22Rv1 (cell line): Measurements from ENCODE around the gene CMIP.

Source experiments
- H3K27ac ChIP-seq: fragments of 450-650 bp; 2 replicates; pipeline ENCODE4 v1.5.1; 2017
- ZFX ChIP-seq: fragments of 450-650 bp; IDR thresholded peaks from 2 replicates; pipeline ENCODE4 v1.6.1; 2017; ENCODE audit warnings: antibody characterized with exemption, borderline replicate concordance
- TF ChIP-seq, protein P1 (sequence below): fragments of 450-650 bp; IDR thresholded peaks from 2 replicates; pipeline ENCODE4 v1.5.1; 2017; ENCODE audit warnings: mild to moderate bottlenecking

Gene CMIP

DNA sequence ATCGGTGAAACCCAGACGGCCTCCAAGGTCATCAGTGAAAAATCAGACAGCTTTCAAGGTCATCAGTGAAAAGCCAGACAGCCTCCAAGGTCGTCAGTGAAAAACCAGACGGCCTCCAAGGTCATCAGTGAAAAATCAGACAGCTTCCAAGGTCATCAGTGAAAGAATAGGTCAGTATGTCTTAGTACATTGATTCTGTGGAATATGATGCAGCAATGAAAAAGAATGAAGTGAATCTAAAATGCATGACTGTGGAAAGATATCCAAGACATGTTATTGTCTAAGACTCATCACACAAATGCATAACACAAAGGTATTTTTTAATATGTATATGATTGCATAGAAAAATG lies 72.5 kb downstream of the CMIP start:
- TF ChIP-seq ZFX, result no peak
- TF ChIP-seq, protein P1, sequence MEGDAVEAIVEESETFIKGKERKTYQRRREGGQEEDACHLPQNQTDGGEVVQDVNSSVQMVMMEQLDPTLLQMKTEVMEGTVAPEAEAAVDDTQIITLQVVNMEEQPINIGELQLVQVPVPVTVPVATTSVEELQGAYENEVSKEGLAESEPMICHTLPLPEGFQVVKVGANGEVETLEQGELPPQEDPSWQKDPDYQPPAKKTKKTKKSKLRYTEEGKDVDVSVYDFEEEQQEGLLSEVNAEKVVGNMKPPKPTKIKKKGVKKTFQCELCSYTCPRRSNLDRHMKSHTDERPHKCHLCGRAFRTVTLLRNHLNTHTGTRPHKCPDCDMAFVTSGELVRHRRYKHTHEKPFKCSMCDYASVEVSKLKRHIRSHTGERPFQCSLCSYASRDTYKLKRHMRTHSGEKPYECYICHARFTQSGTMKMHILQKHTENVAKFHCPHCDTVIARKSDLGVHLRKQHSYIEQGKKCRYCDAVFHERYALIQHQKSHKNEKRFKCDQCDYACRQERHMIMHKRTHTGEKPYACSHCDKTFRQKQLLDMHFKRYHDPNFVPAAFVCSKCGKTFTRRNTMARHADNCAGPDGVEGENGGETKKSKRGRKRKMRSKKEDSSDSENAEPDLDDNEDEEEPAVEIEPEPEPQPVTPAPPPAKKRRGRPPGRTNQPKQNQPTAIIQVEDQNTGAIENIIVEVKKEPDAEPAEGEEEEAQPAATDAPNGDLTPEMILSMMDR, result no peak

DNA sequence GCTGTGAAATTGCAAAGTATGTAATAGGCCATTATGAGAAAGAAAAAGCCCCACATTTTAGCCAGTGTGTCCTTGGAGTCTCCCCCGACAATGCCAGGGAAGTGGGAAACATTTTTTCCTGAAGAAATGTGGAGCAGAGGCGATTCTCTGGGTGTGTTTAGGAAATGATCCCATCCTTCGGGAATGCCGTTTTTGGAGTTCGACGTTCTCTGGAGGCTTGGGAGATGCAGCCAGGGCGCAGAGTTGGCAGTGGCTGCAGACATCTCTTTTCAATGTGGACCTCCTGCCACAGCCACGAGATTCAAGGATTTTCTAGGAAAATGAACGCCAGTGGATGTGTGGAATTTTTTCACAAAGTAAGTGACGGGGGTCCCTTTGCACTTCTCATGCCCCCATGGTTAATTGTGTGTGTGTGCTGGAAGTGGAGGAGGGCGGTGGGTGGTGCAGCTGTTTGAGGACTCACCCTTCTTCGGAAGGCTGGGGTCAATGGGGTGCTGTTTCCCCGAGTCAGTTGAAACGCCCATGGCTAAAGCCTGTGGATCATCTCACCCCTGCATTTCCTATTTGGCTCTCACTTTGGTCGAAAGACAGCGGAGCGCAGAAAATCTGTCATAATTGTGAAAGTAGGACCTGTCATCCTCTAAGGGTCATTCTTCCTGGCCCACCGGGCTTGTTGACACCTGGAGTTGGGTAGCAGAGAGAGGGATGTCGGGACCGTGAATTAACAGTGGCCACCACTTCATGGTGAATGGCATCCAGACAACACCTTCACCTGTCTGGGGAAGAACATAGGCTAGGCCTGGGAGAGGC lies 73.2 kb downstream of the CMIP start:
- no peak overlapping the region for H3K27ac ChIP-seq
- TF ChIP-seq ZFX, result no peak
- TF ChIP-seq, protein P1, result no peak

More for the DNA sequence above, 72.5 kb downstream of the CMIP start:
- no peak overlapping the region for H3K27ac ChIP-seq

DNA sequence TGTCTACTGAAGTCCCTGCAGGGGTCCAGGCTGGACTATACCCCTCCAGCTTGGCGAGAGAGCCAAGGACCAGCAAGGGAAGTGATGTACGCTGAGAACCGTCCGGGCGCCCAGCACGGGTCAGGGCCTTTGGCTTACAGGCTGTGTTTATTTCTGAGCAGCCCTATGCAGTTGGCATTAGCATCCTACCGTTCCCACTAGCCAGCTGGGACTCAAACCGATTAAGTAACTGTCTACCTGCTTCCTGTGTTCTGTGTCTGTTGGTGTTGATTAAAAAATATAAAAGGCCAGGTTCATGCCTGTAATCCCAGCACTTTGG lies 73.8 kb downstream of the CMIP start:
- no peak overlapping the region for H3K27ac ChIP-seq
- TF ChIP-seq, protein P1, result no peak
- no peak for TF ChIP-seq ZFX

DNA sequence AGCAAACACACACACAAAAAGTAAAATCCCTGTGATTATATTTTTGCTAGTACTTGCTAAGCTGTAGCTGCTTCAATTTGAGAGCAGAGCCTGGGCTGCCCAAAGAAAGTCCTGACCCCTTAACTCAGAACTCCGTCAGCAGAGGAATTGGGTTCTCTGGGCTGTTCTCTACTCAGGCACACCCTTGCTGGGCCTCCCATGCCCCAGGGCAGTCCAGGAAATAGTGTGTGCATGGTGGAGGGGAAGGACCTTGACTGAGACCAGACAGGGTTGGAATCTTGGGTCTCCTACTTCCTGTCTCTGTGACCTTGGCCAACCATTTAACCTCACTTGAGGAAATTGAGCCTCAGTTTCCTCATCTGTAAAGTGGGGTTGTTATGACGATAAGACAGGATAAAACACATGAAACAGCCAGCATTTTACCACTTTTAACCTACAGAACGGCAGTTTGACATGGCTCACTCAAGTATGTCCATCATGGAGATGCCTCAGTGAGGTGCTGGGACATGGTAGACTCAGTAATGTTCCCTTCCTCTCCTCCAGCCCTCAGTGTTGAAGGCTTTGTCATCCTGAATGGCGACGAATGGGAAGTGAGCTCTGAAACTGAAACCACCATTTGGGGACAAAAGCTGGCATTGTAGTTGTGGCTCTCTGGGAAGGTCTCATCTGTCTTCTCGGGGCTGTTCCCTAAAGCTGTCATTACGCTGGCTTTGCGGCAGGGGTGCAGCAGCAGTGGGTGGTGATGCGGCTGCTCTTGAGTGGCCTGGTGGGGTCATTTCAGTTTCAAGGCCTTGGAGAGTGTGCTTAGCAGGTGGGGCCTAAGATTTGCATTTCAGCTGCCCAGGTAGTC lies 74.9 kb downstream of the CMIP start:
- TF ChIP-seq ZFX, result no peak
- TF ChIP-seq, protein P1, result no peak
- H3K27ac ChIP-seq, result no peak overlapping the region

DNA sequence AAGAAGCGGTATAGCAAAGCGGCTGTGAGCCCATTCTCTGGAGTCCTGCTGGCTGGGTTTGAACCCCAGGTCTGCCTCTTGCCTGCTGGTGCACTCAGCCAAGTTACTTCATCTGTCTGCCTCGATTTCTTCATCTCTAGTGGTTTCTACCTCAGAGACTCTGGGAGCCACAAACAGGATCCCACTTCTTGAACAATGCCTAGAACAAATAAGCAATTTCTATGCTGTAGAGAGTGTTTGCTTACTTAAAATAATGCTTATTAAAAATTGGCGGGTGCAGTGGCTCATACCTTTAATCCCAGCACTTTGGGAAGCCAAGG lies 75.5 kb downstream of the CMIP start:
- no peak for TF ChIP-seq ZFX
- TF ChIP-seq, protein P1, result no peak
- no peak overlapping the region for H3K27ac ChIP-seq

DNA sequence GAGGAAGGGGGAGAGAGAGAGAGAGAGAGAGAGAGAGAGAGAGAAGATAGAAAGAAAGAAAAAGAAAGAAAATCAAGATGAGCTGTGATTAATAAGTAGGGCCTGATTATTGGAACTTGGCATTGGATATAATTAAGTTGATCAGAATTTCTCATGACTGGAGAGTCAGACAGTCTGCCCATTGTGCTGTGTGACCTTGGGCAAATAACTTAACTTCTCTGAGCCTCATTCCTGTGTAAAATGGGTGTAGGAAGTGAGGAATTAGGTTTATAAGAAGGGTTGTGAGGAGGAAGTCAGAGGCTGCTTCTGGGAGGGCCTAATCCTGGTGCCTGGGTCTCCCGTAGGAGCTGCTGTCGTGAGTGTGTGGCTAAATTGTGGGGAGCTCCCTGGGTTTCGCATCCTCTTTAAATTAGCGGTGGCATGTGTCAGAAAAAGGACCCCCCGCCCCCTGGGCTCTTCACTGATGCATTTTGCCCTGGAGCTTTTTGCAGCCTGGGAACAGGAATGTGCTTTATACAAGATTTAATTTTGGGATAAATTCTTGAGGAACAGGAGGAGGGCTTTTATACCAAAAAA lies 76.0 kb downstream of the CMIP start:
- no peak for TF ChIP-seq ZFX
- TF ChIP-seq, protein P1, result no peak
- no peak overlapping the region for H3K27ac ChIP-seq
